Cerebellar cortex (tissue), 1 donor: Measurements from ENCODE around the gene CTBP2.
"Not testable (repeated sequence)": the region's sequence is repeated elsewhere in the genome, so short reads cannot be mapped to it uniquely, and the experiment has no call there.

Source experiments
- DNase-seq: peaks from one replicate; pipeline ENCODE4 v3.0.0-alpha.2; 2015; ENCODE audit warnings: low spot score

Gene CTBP2

DNA sequence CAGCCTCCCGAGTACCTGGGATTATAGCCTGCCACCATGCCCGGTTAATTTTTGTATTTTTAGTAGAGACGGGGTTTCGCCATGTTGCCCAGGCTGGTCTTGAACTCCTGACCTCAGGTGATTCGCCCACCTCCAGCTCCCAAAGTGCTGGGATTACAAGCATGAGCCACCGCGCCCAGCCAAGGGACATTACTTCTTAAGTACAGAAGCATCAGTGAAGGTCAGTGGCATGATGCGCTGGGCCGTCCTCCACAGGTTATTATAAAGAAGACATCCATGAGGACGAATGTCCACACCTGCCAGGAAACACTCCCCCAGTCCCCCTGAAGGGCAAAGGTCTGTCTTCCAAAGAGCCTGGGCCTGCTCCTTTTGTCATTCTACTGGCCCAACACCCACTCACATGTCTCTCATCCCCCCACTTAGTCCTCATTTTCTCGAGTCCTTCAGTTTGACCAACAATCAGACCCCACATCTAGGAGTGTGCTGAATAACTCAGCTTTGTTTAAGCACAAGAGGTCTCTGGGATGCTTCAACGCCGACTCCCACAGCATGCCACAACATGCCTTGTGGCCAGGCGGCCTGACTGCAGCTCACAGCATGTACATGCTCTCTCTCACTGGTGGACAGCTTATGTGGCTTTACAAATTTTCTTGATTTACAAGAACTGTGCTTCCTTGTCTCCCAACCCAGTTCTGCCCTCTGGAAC, 73.0 kb downstream of the CTBP2 start:
- no peak for DNase-seq

DNA sequence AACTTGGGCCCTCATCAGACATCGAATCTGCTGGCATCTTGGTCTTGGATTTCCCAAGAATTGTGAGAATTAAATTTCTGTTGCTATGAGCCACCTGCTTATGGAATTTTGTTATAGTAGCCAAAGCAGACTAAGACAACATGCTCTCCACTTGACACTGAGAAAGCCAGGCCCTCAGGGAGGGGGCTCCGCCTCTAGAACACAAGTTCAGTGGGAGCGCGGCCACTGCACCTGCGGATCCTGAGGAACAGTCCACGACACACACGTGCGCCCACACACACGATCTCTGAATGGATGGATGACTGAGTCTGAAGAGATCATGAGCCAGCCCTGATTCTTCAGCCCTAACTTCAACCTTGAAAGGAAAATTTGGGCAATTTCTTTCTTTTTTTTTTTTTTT, 73.7 kb downstream of the CTBP2 start:
- DNase-seq, result no peak

DNA sequence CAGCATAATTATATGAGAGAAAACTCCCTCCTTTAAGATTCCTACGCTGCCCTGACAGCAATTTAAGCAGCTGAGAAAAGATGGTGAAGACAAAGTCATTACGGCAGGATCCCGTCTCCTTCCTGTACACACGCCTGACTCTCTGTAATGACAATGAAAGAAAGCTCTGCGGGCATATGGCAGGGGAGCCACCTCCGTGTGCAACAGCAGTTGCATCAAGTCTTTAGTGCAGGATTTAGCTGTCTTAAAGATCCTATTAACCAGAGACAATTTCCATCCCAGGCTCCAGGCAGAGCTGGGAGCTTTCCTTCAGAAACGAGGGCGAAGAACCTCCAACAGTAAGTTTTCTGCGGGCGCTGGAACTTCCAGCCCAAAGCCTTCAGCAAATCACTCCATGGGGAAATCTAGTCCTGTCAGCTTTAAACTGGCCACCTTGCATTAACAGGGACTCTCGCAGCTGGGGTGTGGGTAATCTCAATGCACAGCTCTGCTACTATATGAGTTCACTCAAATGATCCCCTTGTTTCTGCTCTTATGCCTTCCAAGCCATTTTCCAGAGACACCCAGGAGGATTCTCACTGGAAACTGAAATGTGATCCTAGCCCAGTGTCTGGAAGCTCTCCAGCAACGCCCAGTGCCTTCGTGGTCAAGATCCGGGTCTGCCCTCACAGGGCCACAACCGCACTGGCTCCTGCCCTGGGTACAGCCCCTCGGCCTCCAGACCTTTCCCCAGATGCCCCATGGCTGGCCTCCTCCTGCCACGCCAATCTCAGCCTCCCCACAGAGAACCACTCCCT, 74.9 kb downstream of the CTBP2 start:
- peak; percentile 46 for DNase-seq

DNA sequence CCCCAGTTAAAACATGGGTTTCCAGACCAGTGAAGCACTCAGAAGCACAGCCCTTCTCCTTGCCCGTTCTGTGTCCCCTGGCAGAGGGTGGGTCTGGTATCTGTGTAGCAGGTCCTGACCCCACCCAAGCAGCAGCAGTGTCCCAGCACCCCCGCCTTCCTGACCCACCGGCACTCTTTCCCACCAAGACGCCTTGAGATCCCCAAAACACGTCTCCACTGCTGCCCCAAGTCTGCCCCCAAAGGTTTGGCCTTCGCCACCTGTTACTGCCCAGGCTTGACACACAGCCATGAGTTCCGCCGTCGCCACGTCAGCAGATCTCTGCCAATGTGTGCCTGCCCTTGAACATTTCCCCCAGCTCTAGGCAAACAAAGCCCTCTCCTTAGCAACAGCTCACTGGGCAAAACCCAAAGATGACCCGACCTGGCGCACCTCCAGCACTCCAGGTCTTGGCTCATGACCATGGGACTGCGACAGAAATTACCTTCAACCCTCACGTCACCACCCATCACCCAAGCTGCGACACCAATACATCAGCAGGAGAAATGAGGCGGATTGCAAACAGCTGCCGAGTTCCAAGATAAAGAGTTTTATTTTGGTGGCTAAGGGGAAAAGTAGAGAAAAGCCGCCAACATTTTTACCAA, 75.6 kb downstream of the CTBP2 start:
- peak; percentile 44 for DNase-seq

DNA sequence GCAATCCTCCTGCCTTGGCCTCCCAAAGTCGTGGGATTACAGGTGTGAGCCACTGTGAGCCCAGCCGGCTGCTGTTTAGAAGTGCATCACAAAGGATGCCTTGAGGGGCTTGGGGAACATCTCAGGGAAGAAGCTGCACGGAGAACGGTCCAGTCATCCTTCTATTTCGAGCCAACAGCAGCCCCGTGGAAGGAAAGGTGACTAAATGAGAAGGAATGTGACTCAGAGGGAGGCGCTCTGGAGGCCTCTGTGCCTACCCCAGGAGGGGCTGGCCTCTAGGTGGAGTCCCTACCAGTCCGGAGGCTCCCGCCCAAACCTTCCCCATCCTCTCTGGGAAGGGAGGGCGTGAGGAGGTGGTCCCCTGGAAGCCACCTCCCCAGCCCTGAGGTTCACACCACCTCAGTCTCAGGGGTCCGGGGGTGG, 76.2 kb downstream of the CTBP2 start:
- no peak for DNase-seq

DNA sequence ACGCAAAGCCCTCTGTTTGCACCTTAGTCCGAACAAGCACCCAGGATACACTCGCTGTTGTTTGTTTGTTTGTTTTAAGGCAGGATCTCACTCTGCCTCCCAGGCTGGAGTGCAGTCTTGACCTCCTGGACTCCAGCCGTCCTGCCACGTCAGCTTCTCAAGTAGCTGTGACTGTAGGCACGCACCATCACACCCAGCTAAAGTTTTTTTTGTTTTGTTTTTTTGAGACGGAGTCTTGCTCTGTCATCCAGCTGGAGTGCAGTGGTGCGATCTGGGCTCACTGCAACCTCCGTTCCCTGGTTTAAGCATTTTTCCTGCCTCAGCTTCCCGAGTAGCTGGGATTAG, 76.8 kb downstream of the CTBP2 start:
- no peak for DNase-seq

DNA sequence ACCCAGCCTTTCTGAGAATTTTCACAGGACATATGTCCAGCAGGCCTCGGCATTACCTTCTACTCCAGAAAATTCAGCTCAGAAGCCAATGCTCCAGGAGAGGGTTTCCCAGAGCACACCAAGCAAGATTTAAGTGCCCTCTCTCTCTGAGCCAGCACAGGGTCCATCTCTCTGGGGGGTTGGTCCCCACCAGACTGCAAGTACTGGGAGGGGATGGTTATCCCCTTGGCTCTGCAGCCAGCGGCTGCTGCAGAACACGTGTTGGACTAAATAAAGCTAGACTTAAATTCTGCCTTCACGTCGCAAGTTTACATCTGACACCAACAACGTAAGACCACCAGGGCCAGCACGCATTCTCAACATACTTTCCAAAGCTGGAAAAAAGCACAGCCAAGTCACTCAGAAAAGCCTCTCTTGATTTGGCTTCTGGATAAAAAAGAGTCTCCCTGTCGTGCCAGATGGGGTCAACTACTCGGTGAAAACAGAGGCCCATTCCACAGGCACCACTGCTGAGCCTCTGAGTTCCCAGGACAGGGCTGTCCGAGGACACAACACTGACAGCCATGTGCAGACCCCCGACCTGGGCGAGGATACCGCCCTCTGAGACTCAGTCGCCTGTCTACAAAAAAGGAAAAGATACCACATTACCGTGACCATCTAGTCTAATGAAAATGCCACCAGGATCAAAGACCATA, 77.3 kb downstream of the CTBP2 start:
- no peak for DNase-seq

DNA sequence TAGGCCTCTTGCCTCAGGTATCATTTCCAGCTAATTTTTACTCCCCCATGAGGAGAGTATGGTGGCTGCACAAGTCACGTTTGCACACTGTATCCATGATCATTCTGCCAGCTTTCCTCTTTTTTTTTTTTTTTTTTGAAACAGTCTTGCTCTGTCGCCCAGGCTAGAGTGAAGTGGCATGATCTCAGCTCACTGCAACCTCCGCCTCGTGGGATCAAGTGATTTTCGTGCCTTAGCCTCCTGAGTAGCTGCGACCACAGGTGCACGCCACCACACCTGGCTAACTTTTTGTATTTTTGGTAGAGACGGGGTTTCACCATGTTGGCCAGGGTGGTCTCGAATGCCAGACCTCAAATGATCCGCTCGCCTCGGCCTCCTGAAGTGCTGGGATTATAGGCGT, 77.9 kb downstream of the CTBP2 start:
- DNase-seq, result not testable (repeated sequence)

DNA sequence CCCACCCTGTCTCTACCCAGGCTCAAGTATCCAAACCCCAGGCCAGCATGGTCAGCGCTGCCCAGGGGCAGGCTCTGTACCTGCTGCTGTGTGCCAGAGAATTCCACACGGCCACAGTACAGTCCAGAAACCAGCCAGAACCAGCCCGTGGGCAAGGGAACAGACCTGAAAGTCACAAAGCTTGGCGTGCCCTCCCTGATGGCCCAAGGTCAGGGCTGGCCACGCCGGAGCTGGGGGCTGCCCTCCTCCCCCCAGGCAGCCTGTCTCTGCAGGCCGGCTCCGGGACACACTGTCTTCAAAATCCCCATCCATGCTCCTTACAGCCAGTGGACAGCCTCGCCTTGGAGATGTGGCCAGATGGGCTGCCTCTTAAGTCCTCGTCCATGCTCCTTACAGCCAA, 78.4 kb downstream of the CTBP2 start:
- no peak for DNase-seq

DNA sequence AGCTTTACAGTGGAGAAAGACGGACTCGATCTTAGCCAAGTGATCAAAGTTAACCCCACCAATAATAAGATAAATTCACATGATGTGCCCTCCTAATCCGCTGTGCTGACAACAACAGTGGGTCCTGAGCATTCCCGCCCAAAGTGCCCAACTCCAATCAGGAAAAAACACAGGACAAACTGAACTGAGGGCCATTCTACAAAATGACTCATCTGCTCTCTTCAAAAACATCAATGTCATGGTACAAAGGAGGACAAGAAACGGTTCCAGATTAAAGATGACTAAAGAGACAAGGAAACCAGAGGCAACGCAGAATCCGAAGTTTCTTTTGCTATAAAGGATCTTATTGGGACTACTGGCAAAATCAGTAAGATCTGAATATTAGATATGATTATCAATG, 79.4 kb downstream of the CTBP2 start:
- DNase-seq, result no peak

DNA sequence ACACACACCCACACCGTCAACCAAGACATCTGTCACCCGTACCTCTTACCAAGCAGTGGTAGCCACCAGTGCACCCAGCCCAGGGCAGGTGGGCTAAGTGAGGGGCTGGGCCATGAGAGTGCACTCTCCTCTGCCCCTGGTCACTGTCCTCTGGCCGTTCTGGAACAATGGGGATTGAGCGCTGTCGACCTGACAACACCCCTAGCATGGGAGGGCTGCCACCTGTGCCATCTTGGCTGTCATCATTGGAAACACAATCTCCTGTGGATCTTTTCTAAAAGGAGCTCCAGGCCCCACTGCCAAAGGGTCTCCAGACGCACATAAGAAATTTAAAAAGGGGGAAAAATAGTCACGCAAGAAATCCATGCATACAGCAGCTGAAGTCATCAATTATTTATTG, 80.1 kb downstream of the CTBP2 start:
- DNase-seq, result no peak

DNA sequence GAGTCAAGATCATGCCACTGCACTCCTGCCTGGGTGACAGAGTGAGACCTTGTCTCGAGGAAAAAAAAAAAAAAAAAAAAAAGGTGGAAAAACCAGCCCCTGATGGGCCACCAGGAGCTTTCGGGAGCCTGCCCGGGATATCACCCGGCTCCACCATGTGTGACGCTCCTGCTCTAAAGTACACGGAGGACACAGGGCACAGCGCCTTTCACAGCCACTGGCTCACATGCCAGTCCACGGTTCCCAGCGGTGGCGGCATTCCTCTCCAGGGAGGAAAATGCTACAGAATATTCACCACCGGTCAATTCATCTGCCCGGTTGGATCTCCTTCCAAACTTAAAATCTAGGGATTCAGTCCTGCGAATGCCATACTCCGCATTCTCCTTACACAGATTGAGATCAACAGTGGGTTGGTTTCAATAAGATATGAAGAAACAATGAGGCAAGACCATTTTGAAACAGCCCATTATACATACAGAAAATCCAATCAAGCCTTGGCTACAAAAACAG, 81.2 kb downstream of the CTBP2 start:
- no peak for DNase-seq

DNA sequence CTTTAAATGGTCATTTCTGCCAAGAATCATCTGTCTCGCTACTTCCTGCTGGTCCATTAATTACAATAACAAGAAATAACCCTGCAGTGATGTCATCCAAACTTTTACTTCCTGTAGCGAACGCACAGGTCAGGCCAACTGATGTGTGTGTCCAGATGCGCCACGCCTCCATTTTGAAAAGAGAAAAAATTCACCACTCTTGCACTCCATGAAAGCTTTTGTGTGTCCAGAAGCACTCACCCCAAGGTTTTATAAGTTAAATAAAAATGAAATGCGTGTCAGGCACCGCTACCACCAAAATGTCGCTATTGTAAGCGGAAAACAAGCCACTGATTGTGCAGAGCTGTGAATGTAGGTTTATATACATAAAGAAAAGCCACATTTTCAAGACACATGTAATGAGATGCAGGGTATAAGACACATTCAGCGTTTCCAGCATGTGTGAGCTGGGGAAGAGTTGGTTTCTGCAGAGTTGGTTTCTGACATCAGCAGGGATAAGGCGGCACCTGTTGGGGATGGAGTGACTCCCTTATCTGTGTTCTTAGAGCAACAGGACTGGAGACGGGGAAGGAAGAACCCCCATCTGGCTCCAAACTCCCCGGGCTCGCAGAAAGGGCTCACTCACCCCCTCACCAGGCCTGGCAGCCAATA, 83.3 kb downstream of the CTBP2 start:
- no peak for DNase-seq

DNA sequence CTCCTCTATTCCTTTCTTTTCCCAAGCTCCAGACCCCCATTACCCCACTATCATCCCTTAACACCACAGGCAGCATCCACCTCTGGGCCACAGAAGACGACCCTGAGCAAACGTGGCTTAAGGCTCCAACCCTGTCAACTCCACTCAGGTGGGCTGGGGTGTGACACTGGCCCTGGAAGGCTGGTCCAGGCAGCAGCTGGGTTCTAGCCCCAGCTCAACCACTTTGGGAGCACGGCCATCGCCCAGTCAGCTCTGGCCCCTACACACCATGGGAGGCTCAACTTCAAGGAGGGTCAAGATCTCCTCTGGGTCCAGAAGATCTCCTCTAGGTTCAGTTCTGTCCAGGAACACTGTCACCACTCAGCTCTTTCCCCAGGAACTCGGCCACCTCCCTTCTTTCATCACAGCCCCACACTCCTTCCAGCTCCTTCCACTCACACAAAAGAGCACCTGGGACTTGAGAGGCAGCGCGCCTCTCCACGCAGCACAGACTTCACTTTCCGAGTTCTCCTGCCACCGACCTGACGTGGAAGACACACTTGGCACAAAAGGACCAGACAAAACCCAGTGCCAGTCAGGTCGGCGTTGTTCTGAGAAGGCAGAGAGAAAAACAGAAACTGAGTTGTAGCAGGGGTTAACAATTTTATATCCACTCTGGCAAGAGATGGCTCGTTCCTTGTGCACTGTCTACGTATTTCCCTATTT, 84.1 kb downstream of the CTBP2 start:
- no peak for DNase-seq

DNA sequence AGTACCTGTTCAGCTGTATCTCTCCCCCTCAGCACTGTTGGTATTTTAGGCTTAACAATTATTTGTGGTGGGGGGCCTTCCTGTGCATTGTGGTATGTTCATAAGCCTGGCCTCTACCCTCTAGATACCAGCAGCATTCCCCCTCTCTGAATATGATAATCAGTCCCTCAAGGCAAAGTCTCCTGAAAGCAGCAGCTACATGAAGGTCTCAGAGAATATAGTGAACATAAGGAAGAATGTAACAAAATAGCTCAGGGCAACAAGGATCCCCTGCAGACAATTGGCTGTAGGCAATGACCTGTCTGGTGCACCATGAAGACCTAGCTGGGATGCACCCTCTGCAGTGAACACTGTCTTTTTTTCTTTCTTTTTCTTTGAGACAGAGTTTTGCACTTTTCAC, 86.4 kb downstream of the CTBP2 start:
- DNase-seq, result no peak

DNA sequence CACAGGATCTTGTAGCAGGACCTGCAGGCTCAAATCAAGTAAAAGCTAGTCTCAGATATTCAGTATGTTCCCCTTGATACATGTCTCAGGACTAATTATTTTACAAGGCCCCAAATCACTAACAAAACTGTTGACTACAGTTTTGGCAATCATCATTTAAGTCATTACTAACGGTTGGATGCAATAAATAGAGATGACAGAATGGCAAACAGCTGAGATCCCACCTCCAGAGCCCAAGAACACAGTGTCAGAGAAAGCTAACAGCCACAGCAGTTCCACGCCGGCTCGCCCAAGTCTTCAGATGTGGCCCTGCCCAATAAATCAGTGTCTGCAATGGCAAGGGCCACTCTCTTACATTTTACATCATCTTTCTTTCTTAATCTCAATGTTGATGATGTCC, 87.6 kb downstream of the CTBP2 start:
- no peak for DNase-seq

DNA sequence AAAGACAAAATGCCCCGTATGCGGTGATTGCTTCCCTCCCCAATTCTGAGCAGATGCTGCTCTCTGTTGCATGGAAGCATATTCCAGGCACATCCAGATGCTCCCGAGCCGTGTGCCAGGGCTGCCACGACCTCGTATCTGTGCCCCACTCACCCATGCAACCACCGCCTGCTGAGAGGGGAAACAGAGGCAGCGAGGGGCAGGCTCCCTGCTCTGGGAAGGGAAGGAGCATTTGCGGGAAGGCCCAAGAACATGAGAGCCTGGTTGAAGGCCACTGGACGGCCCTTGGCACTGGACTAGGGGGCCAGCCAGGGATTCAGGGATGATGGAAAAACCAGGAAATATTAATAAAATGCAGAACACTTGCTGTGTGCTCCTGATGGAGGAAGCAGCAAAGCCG, 89.4 kb downstream of the CTBP2 start:
- DNase-seq, result no peak

DNA sequence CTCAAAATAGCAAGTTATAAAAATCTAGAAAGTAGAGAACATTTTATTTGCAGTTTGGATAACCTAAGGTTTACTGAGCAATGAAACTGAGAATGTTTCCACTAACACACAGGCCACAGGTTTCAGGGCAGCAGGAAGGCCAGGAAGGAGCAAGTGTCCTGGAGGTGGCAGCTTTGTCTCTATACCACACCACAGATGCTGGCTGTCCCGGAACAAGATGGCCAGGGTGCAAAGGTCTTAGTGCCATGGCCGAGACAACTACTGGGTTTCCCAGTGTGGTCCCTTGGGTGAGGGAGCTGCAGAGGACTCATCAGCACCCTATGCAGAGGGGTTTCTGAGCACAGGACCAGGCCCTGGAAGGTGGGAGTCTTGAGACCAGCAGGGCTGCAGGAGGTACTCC, 92.0 kb downstream of the CTBP2 start:
- DNase-seq, result no peak

DNA sequence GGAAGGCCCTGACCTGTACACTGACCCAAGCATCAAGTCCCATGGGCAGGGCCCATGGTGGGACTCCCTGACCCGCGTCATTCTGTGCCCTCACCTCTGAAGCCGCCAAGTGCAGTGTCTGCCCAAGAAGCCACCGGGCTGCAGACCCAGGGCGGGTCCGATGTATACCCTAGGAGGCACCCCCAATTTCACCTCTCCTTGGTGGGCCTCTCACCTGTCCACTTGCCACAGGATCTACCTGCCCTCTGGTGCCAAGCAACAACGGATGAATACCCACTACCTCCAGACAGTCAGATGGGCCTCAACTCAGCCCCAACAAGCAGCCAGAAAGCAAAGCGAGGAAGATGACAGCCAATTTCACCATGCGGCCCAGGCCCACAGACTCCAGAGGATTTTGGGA, 92.6 kb downstream of the CTBP2 start:
- no peak for DNase-seq

DNA sequence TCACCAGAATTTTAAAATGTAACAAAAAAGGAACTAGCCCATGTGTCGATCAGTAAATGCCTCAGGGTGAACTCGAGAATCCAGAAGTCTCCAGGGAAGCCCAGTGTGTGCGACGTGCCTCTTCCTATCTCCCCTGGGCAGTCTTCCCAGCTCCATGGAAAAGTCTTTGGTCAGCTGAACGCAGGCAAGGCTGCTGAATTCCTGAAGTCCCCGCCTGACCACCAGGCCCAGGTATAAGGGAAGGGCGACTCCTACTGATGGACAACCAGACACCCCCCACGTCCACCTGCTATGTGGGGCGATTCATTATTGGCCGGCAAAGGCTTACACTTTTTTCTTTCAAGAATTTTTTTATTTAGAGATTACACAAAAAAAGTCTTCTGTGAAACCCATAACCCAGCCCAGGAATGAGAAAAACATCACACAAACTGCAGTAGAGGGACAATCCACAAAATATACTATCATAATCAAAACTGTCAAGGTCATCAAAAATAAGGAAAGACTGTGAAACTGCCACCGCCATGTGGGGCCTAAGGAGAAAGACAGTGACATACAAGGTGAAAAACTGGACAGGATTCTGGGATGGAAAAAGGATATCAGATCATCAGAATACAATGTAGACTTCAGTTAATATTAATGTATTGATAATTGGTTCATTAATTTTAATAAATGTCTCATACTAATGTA, 93.5 kb downstream of the CTBP2 start:
- DNase-seq, result no peak
